H1 (cell line): ENCODE data around the gene JDP2.

Experiments used
- CTCF ChIP-seq, 3 experiments: IDR thresholded peaks; 1 replicate in 2 of 3; 2 replicates in 1 of 3; pipeline versions ENCODE4 v1.5.1 to v1.6.1; 2011; ENCODE audit warnings: low read length in 3 of 3, mild to moderate bottlenecking in 3 of 3, inconsistent platforms in 2 of 3, low read depth in 1 of 3, moderate library complexity in 1 of 3; ENCODE audit not compliant: insufficient read depth in 1 of 3; ENCODE audit errors: control extremely low read depth in 1 of 3
- EP300 ChIP-seq, 2 experiments: IDR thresholded peaks; 1 replicate in 1 of 2; 2 replicates in 1 of 2; pipeline ENCODE4 v1.6.1; 2011 to 2012; ENCODE audit warnings: low read depth in 2 of 2, low read length in 2 of 2, mild to moderate bottlenecking in 2 of 2, borderline replicate concordance in 1 of 2, inconsistent platforms in 1 of 2, moderate library complexity in 1 of 2
- KDM1A ChIP-seq: fragments of 200-600, 300-600 bp; sonication (generic); IDR thresholded peaks from 2 replicates; pipeline ENCODE4 v1.7.1; 2016; ENCODE audit warnings: mild to moderate bottlenecking, low read length, borderline replicate concordance
- MAFK ChIP-seq: IDR thresholded peaks from 2 replicates; pipeline ENCODE4 v1.6.1; 2012; ENCODE audit warnings: low read depth, mild to moderate bottlenecking, improper control_type of control experiment, low read length
- NRF1 ChIP-seq: IDR thresholded peaks from 2 replicates; pipeline ENCODE4 v1.6.1; 2011; ENCODE audit warnings: mild to moderate bottlenecking, low read depth, low read length, improper control_type of control experiment
- POLR2A ChIP-seq, 2 experiments: IDR thresholded peaks; 1 replicate in 1 of 2; 2 replicates in 1 of 2; pipeline ENCODE4 v1.6.1; 2011; ENCODE audit warnings: low read depth in 2 of 2, low read length in 2 of 2, mild to moderate bottlenecking in 2 of 2; ENCODE audit errors: control extremely low read depth in 1 of 2
- POLR2AphosphoS5 ChIP-seq: IDR thresholded peaks from 2 replicates; pipeline ENCODE4 v1.6.1; 2011; ENCODE audit warnings: low read depth, low read length
- RAD21 ChIP-seq, 2 experiments: IDR thresholded peaks in 1 of 2; conservative IDR thresholded peaks in 1 of 2; 2 replicates each; pipeline ENCODE4 v1.6.1; 2011; ENCODE audit warnings: low read depth in 2 of 2, low read length in 2 of 2, improper control_type of control experiment in 1 of 2, inconsistent platforms in 1 of 2, mild to moderate bottlenecking in 1 of 2, moderate library complexity in 1 of 2
- RBBP5 ChIP-seq: IDR thresholded peaks from 2 replicates; pipeline ENCODE4 v1.7.1; 2012; ENCODE audit warnings: low read depth, mild to moderate bottlenecking, inconsistent platforms, low read length, moderate library complexity, borderline replicate concordance
- RXRA ChIP-seq: IDR thresholded peaks from 2 replicates; pipeline ENCODE4 v1.6.1; 2011; ENCODE audit warnings: low read depth, mild to moderate bottlenecking, low read length, moderate library complexity; ENCODE audit not compliant: insufficient read depth
- SIN3A ChIP-seq, 2 experiments: IDR thresholded peaks in 1 of 2; conservative IDR thresholded peaks in 1 of 2; 2 replicates each; pipeline ENCODE4 v1.6.1; 2011 to 2012; ENCODE audit warnings: low read length in 2 of 2, improper control_type of control experiment in 1 of 2, low read depth in 1 of 2, mild to moderate bottlenecking in 1 of 2
- SRF ChIP-seq: IDR thresholded peaks from 2 replicates; pipeline ENCODE4 v1.6.1; 2011; ENCODE audit warnings: mild to moderate bottlenecking, low read depth, low read length, moderate library complexity

- TF ChIP-seq CTCF (IDR thresholded peaks at IDR 0.05; ENCODE audit: control extremely low read depth in 1 of 3, insufficient read depth in 1 of 3, low read depth in 1 of 3, low read length in 3 of 3) = no peak
- TF ChIP-seq SIN3A (conservative IDR thresholded peaks at IDR 0.05 in 1 of 2, IDR thresholded peaks at IDR 0.05 in 1 of 2; ENCODE audit: low read depth in 1 of 2, low read length in 2 of 2) = no peak
- TF ChIP-seq EP300 (IDR thresholded peaks at IDR 0.05; ENCODE audit: borderline replicate concordance in 1 of 2, low read depth in 2 of 2, low read length in 2 of 2) = no peak
- TF ChIP-seq KDM1A = no peak
- no peak for TF ChIP-seq NRF1
- TF ChIP-seq POLR2AphosphoS5 = no peak
- TF ChIP-seq RAD21 (IDR thresholded peaks at IDR 0.05 in 1 of 2, conservative IDR thresholded peaks at IDR 0.05 in 1 of 2; ENCODE audit: low read depth in 2 of 2, low read length in 2 of 2) = no peak
- TF ChIP-seq MAFK = no peak
- no peak for TF ChIP-seq RBBP5
- no peak for TF ChIP-seq SRF
- TF ChIP-seq RXRA = no peak
- no peak for TF ChIP-seq POLR2A (IDR thresholded peaks at IDR 0.05; ENCODE audit: control extremely low read depth in 1 of 2, low read depth in 2 of 2, low read length in 2 of 2)
These were observed 13.1 kb downstream of the JDP2 start for GRCh38 chr14:75440733-75441477.
